ENCODE measurements around the gene TNIK.
"Not testable (repeated sequence)": the region's sequence is repeated elsewhere in the genome, so short reads cannot be mapped to it uniquely, and the experiment has no call there.

Gene TNIK

GRCh38 chr3:171382347-171382746 lies 77.9 kb downstream of the TNIK start:
- H3K4me3 ChIP-seq (ENCODE audit: low read length); DNase-seq (ENCODE audit: low read depth); H3K27me3 ChIP-seq (replicated peaks; ENCODE audit: control insufficient read depth, insufficient read depth, low read length); H3K36me3 ChIP-seq (ENCODE audit: control insufficient read depth, insufficient read depth, low read length, severe bottlenecking); H3K9me3 ChIP-seq (ENCODE audit: control insufficient read depth, low read length); H3K9ac ChIP-seq (ENCODE audit: low read length): not testable (repeated sequence)
- H3K4me1 ChIP-seq (ENCODE audit: control insufficient read depth, insufficient read depth, low read length): peaks cover 16% of the 10 kb centered on the region

GRCh38 chr3:171380711-171381425 lies 79.3 kb downstream of the TNIK start:
- no peak for DNase-seq (ENCODE audit: low read depth)
- peaks cover 22% of the 10 kb centered on the region for H3K4me1 ChIP-seq (ENCODE audit: control insufficient read depth, insufficient read depth, low read length)

GRCh38 chr3:171379961-171380483 lies 80.2 kb downstream of the TNIK start:
- Histone ChIP-seq H3K27me3 (replicated peaks; ENCODE audit: control insufficient read depth, insufficient read depth, low read length) (no peaks in the 10 kb centered on the region), H3K4me1 (ENCODE audit: control insufficient read depth, insufficient read depth, low read length) (peaks cover 30% of the 10 kb centered on the region), H3K36me3 (ENCODE audit: control insufficient read depth, insufficient read depth, low read length, severe bottlenecking) (no peaks in the 10 kb centered on the region), H3K9me3 (ENCODE audit: control insufficient read depth, low read length) (no peaks in the 10 kb centered on the region), H3K4me3 (ENCODE audit: low read length) (no peak overlapping the region), H3K9ac (ENCODE audit: low read length) (no peak overlapping the region)
- no peak for DNase-seq (ENCODE audit: low read depth)

More at GRCh38 chr3:171380711-171381425, 79.3 kb downstream of the TNIK start:
- H3K36me3 ChIP-seq (ENCODE audit: control insufficient read depth, insufficient read depth, low read length, severe bottlenecking): no peaks in the 10 kb centered on the region
- H3K9ac ChIP-seq (ENCODE audit: low read length): no peak overlapping the region
- no peaks in the 10 kb centered on the region for H3K27me3 ChIP-seq (replicated peaks; ENCODE audit: control insufficient read depth, insufficient read depth, low read length)
- no peak overlapping the region for H3K4me3 ChIP-seq (ENCODE audit: low read length)
- H3K9me3 ChIP-seq (ENCODE audit: control insufficient read depth, low read length): no peaks in the 10 kb centered on the region

GRCh38 chr3:171379281-171379680 lies 80.9 kb downstream of the TNIK start:
- Histone ChIP-seq H3K9me3 (ENCODE audit: control insufficient read depth, low read length) (no peaks in the 10 kb centered on the region), H3K27me3 (replicated peaks; ENCODE audit: control insufficient read depth, insufficient read depth, low read length) (no peaks in the 10 kb centered on the region), H3K36me3 (ENCODE audit: control insufficient read depth, insufficient read depth, low read length, severe bottlenecking) (no peaks in the 10 kb centered on the region), H3K4me1 (ENCODE audit: control insufficient read depth, insufficient read depth, low read length) (peaks cover 37% of the 10 kb centered on the region), H3K4me3 (ENCODE audit: low read length) (no peak overlapping the region), H3K9ac (ENCODE audit: low read length) (no peak overlapping the region)
- peak; percentile 17 for DNase-seq (ENCODE audit: low read depth)

- H3K4me1 ChIP-seq (ENCODE audit: control insufficient read depth, insufficient read depth, low read length): peaks cover 37% of the 10 kb centered on the region
Measured at GRCh38 chr3:171378586-171378985, 81.6 kb downstream of the TNIK start.

GRCh38 chr3:171377859-171378258 lies 82.3 kb downstream of the TNIK start:
- Histone ChIP-seq H3K27me3 (replicated peaks; ENCODE audit: control insufficient read depth, insufficient read depth, low read length) (no peaks in the 10 kb centered on the region), H3K4me3 (ENCODE audit: low read length) (no peak overlapping the region), H3K36me3 (ENCODE audit: control insufficient read depth, insufficient read depth, low read length, severe bottlenecking) (no peaks in the 10 kb centered on the region), H3K9me3 (ENCODE audit: control insufficient read depth, low read length) (no peaks in the 10 kb centered on the region), H3K9ac (ENCODE audit: low read length) (no peak overlapping the region), H3K4me1 (ENCODE audit: control insufficient read depth, insufficient read depth, low read length) (peaks cover 31% of the 10 kb centered on the region)
- no peak for DNase-seq (ENCODE audit: low read depth)

More at GRCh38 chr3:171378586-171378985, 81.6 kb downstream of the TNIK start:
- no peaks in the 10 kb centered on the region for H3K36me3 ChIP-seq (ENCODE audit: control insufficient read depth, insufficient read depth, low read length, severe bottlenecking)
- no peaks in the 10 kb centered on the region for H3K9me3 ChIP-seq (ENCODE audit: control insufficient read depth, low read length)
- no peak for DNase-seq (ENCODE audit: low read depth)
- H3K27me3 ChIP-seq (replicated peaks; ENCODE audit: control insufficient read depth, insufficient read depth, low read length): no peaks in the 10 kb centered on the region
- no peak overlapping the region for H3K4me3 ChIP-seq (ENCODE audit: low read length)
- H3K9ac ChIP-seq (ENCODE audit: low read length): no peak overlapping the region

- no peak for DNase-seq (ENCODE audit: low read depth)
- Histone ChIP-seq H3K4me1 (ENCODE audit: control insufficient read depth, insufficient read depth, low read length) (peaks cover 30% of the 10 kb centered on the region), H3K4me3 (ENCODE audit: low read length) (no peak overlapping the region), H3K36me3 (ENCODE audit: control insufficient read depth, insufficient read depth, low read length, severe bottlenecking) (no peaks in the 10 kb centered on the region), H3K9me3 (ENCODE audit: control insufficient read depth, low read length) (no peaks in the 10 kb centered on the region), H3K9ac (ENCODE audit: low read length) (no peak overlapping the region), H3K27me3 (replicated peaks; ENCODE audit: control insufficient read depth, insufficient read depth, low read length) (no peaks in the 10 kb centered on the region)
Measured at GRCh38 chr3:171376596-171376947, 83.6 kb downstream of the TNIK start.

- peaks cover 30% of the 10 kb centered on the region for H3K4me1 ChIP-seq (ENCODE audit: control insufficient read depth, insufficient read depth, low read length)
- H3K4me3 ChIP-seq (ENCODE audit: low read length): no peak overlapping the region
- H3K9ac ChIP-seq (ENCODE audit: low read length): peak overlapping the region; percentile 1
- H3K36me3 ChIP-seq (ENCODE audit: control insufficient read depth, insufficient read depth, low read length, severe bottlenecking): no peaks in the 10 kb centered on the region
- DNase-seq (ENCODE audit: low read depth): peak; percentile 24
- H3K9me3 ChIP-seq (ENCODE audit: control insufficient read depth, low read length): no peaks in the 10 kb centered on the region
- no peaks in the 10 kb centered on the region for H3K27me3 ChIP-seq (replicated peaks; ENCODE audit: control insufficient read depth, insufficient read depth, low read length)
Measured at GRCh38 chr3:171375666-171376595, 84.3 kb downstream of the TNIK start.

- Histone ChIP-seq H3K4me3 (ENCODE audit: low read length) (no peak overlapping the region), H3K9ac (ENCODE audit: low read length) (no peak overlapping the region), H3K9me3 (ENCODE audit: control insufficient read depth, low read length) (no peaks in the 10 kb centered on the region), H3K36me3 (ENCODE audit: control insufficient read depth, insufficient read depth, low read length, severe bottlenecking) (no peaks in the 10 kb centered on the region), H3K4me1 (ENCODE audit: control insufficient read depth, insufficient read depth, low read length) (peaks cover 30% of the 10 kb centered on the region), H3K27me3 (replicated peaks; ENCODE audit: control insufficient read depth, insufficient read depth, low read length) (no peaks in the 10 kb centered on the region)
- DNase-seq (ENCODE audit: low read depth): peak; percentile 19
Measured at GRCh38 chr3:171374661-171375285, 85.4 kb downstream of the TNIK start.

- Histone ChIP-seq H3K9ac (ENCODE audit: low read length) (no peak overlapping the region), H3K4me3 (ENCODE audit: low read length) (peak overlapping the region; percentile 0), H3K9me3 (ENCODE audit: control insufficient read depth, low read length) (no peaks in the 10 kb centered on the region), H3K4me1 (ENCODE audit: control insufficient read depth, insufficient read depth, low read length) (peaks cover 30% of the 10 kb centered on the region), H3K36me3 (ENCODE audit: control insufficient read depth, insufficient read depth, low read length, severe bottlenecking) (no peaks in the 10 kb centered on the region), H3K27me3 (replicated peaks; ENCODE audit: control insufficient read depth, insufficient read depth, low read length) (no peaks in the 10 kb centered on the region)
- DNase-seq (ENCODE audit: low read depth): no peak
Measured at GRCh38 chr3:171374260-171374659, 85.9 kb downstream of the TNIK start.

GRCh38 chr3:171373711-171374110 lies 86.5 kb downstream of the TNIK start:
- Histone ChIP-seq H3K4me3 (ENCODE audit: low read length) (no peak overlapping the region), H3K36me3 (ENCODE audit: control insufficient read depth, insufficient read depth, low read length, severe bottlenecking) (no peaks in the 10 kb centered on the region), H3K4me1 (ENCODE audit: control insufficient read depth, insufficient read depth, low read length) (peaks cover 30% of the 10 kb centered on the region)

More at GRCh38 chr3:171373711-171374110, 86.5 kb downstream of the TNIK start:
- Histone ChIP-seq H3K9ac (ENCODE audit: low read length) (no peak overlapping the region), H3K9me3 (ENCODE audit: control insufficient read depth, low read length) (no peaks in the 10 kb centered on the region), H3K27me3 (replicated peaks; ENCODE audit: control insufficient read depth, insufficient read depth, low read length) (no peaks in the 10 kb centered on the region)
- DNase-seq (ENCODE audit: low read depth): no peak

Data from adipocyte (in vitro differentiated cells).